ENCODE measurements around the gene FAM222B. TPM values are rescaled to one million over a fixed set of nuclear protein-coding genes. Genes with fewer than 3 reads are reported as not detected.

Gene FAM222B
- total RNA-seq (2012; rRNA removed), result 5.2 and 7.9 TPM in 2 replicates

- no peaks in the 10 kb centered on the region for H3K36me3 ChIP-seq (ENCODE audit: insufficient read depth, low read length)
- no peaks in the 10 kb centered on the region for H3K9me3 ChIP-seq (replicated peaks; ENCODE audit: low read length)
- no peaks in the 10 kb centered on the region for H3K27me3 ChIP-seq (ENCODE audit: control insufficient read depth, insufficient read depth, low read length)
- peak within 1 kb of the TSS; percentile 91 for H3K4me3 ChIP-seq (ENCODE audit: low read length)
- H3K4me1 ChIP-seq (ENCODE audit: control insufficient read depth, insufficient read depth, low read length), result peaks cover 20% of the 10 kb centered on the region
- H3K4me2 ChIP-seq (ENCODE audit: low read length), result peak within 1 kb of the TSS; percentile 91
- peak within 1 kb of the TSS; percentile 89 for H3K9ac ChIP-seq (ENCODE audit: low read depth, low read length)
Observed at GRCh38 chr17:28842282-28843012, at the start of gene FAM222B. FAM222B (minus strand) TSS chr17:28842790; CDS start chr17:28766667, 76,123 bp downstream.

DNA sequence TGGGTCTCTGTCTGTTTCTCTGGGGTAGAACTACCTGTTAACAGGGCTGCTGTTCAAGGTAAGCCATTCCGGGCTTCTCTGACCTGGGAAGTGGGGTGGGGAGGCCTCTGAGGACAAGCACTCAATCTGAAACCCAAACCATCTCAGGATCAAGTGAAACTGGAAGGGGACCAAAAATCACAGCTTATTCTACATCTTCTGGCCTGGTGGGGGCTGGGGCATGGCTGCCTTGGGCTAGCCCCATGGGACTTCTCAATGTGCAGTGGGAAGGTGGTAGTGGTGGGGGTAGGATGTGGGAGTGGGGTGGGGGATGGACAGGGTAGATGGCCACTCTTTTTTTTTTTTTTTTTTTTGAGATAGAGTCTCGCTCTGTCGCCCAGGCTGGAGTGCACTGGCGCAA lies 49.4 kb upstream of the FAM222B start:
- Histone ChIP-seq H3K9me3 (replicated peaks; ENCODE audit: low read length) (no peaks in the 10 kb centered on the region), H3K27me3 (ENCODE audit: control insufficient read depth, insufficient read depth, low read length) (no peaks in the 10 kb centered on the region), H3K36me3 (ENCODE audit: insufficient read depth, low read length) (peaks cover 5% of the 10 kb centered on the region), H3K4me3 (ENCODE audit: low read length) (no peak overlapping the region), H3K4me2 (ENCODE audit: low read length) (no peak overlapping the region), H3K9ac (ENCODE audit: low read depth, low read length) (no peak overlapping the region), H3K4me1 (ENCODE audit: control insufficient read depth, insufficient read depth, low read length) (peaks cover 17% of the 10 kb centered on the region)

DNA sequence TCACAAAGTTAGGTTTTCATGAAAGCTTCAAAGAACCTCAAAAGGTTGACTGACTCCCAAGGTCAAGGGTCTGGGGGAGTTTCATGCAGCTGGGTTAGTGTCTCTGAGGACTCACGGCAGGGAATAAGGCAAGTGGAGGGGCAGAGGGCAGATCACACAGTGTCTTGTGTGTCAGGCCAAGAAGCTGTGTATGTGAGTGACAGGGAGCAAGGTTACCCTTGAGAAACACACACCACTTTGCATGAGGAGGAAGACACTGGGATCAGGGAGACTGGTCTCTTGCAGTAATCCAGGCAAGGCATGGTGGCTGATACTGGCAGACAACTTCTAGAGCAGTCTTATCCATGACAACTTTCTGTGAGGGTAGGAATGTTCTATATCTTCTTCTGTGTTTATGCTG lies 48.6 kb upstream of the FAM222B start:
- H3K27me3 ChIP-seq (ENCODE audit: control insufficient read depth, insufficient read depth, low read length), result no peaks in the 10 kb centered on the region
- H3K4me3 ChIP-seq (ENCODE audit: low read length), result no peak overlapping the region
- no peak overlapping the region for H3K9ac ChIP-seq (ENCODE audit: low read depth, low read length)
- H3K4me1 ChIP-seq (ENCODE audit: control insufficient read depth, insufficient read depth, low read length), result peaks cover 12% of the 10 kb centered on the region
- H3K4me2 ChIP-seq (ENCODE audit: low read length), result no peak overlapping the region
- no peaks in the 10 kb centered on the region for H3K9me3 ChIP-seq (replicated peaks; ENCODE audit: low read length)
- H3K36me3 ChIP-seq (ENCODE audit: insufficient read depth, low read length), result peaks cover 5% of the 10 kb centered on the region

GRCh38 chr17:28889996-28890395 lies 47.4 kb upstream of the FAM222B start:
- H3K36me3 ChIP-seq (ENCODE audit: insufficient read depth, low read length), result peaks cover 5% of the 10 kb centered on the region
- no peaks in the 10 kb centered on the region for H3K27me3 ChIP-seq (ENCODE audit: control insufficient read depth, insufficient read depth, low read length)

GRCh38 chr17:28888832-28889231 lies 46.2 kb upstream of the FAM222B start:
- no peak overlapping the region for H3K4me3 ChIP-seq (ENCODE audit: low read length)
- peaks cover 7% of the 10 kb centered on the region for H3K4me1 ChIP-seq (ENCODE audit: control insufficient read depth, insufficient read depth, low read length)
- H3K4me2 ChIP-seq (ENCODE audit: low read length), result no peak overlapping the region
- H3K36me3 ChIP-seq (ENCODE audit: insufficient read depth, low read length), result peaks cover 11% of the 10 kb centered on the region
- H3K9ac ChIP-seq (ENCODE audit: low read depth, low read length), result no peak overlapping the region
- no peaks in the 10 kb centered on the region for H3K9me3 ChIP-seq (replicated peaks; ENCODE audit: low read length)
- no peaks in the 10 kb centered on the region for H3K27me3 ChIP-seq (ENCODE audit: control insufficient read depth, insufficient read depth, low read length)

More at GRCh38 chr17:28889996-28890395, 47.4 kb upstream of the FAM222B start:
- Histone ChIP-seq H3K9ac (ENCODE audit: low read depth, low read length) (no peak overlapping the region), H3K4me2 (ENCODE audit: low read length) (no peak overlapping the region), H3K4me1 (ENCODE audit: control insufficient read depth, insufficient read depth, low read length) (peaks cover 7% of the 10 kb centered on the region), H3K9me3 (replicated peaks; ENCODE audit: low read length) (no peaks in the 10 kb centered on the region), H3K4me3 (ENCODE audit: low read length) (no peak overlapping the region)

- peaks cover 11% of the 10 kb centered on the region for H3K36me3 ChIP-seq (ENCODE audit: insufficient read depth, low read length)
- no peak overlapping the region for H3K9ac ChIP-seq (ENCODE audit: low read depth, low read length)
- no peaks in the 10 kb centered on the region for H3K9me3 ChIP-seq (replicated peaks; ENCODE audit: low read length)
Observed at GRCh38 chr17:28887871-28888471, 45.4 kb upstream of the FAM222B start.

GRCh38 chr17:28885951-28886350 lies 43.4 kb upstream of the FAM222B start:
- Histone ChIP-seq H3K4me3 (ENCODE audit: low read length) (no peak overlapping the region), H3K4me2 (ENCODE audit: low read length) (no peak overlapping the region), H3K9me3 (replicated peaks; ENCODE audit: low read length) (no peaks in the 10 kb centered on the region), H3K27me3 (ENCODE audit: control insufficient read depth, insufficient read depth, low read length) (no peaks in the 10 kb centered on the region), H3K4me1 (ENCODE audit: control insufficient read depth, insufficient read depth, low read length) (no peaks in the 10 kb centered on the region), H3K36me3 (ENCODE audit: insufficient read depth, low read length) (peaks cover 21% of the 10 kb centered on the region), H3K9ac (ENCODE audit: low read depth, low read length) (no peak overlapping the region)

More at GRCh38 chr17:28887871-28888471, 45.4 kb upstream of the FAM222B start:
- peaks cover 3% of the 10 kb centered on the region for H3K4me1 ChIP-seq (ENCODE audit: control insufficient read depth, insufficient read depth, low read length)
- no peaks in the 10 kb centered on the region for H3K27me3 ChIP-seq (ENCODE audit: control insufficient read depth, insufficient read depth, low read length)
- H3K4me2 ChIP-seq (ENCODE audit: low read length), result no peak overlapping the region
- H3K4me3 ChIP-seq (ENCODE audit: low read length), result no peak overlapping the region

GRCh38 chr17:28885363-28885762 lies 42.8 kb upstream of the FAM222B start:
- no peaks in the 10 kb centered on the region for H3K4me1 ChIP-seq (ENCODE audit: control insufficient read depth, insufficient read depth, low read length)
- peaks cover 26% of the 10 kb centered on the region for H3K36me3 ChIP-seq (ENCODE audit: insufficient read depth, low read length)
- no peaks in the 10 kb centered on the region for H3K27me3 ChIP-seq (ENCODE audit: control insufficient read depth, insufficient read depth, low read length)

DNA sequence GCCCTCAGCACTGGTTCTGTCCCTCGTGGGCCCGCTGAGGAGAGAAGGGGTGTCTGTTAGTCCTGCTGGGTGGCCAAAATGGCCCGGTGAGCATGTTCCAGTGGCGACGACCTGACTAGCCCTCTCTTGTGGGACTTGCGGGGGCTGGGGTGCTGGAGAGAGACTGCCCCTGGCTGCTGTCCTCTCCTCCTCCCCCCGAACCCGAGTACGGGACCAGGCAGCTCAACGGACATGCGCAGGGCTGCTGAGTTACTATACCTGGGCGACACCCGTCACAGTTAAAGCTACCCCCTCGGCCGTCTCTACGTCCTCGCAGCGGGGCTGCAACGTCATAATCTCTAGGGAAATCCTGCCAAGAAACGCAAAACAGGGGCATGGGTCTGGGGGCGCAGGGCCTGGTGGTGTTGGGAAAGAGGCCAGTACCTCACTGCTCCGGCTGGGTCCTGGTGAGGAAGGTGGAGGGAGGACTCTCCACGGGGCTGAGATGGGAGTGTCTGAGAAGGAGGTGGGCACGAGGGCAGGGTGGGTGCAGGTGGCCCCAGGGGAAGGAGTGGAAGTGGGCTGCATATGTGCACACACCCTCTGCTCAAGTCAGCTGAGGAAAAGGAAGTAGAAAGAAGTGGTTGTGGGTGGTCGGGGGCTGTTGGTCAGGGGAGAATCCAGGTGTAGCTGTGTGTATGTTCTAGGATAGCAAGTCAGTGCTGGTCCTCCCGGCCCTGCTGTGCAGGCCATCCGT lies 41.5 kb upstream of the FAM222B start:
- Histone ChIP-seq H3K27me3 (ENCODE audit: control insufficient read depth, insufficient read depth, low read length) (no peaks in the 10 kb centered on the region), H3K4me3 (ENCODE audit: low read length) (no peak overlapping the region), H3K9ac (ENCODE audit: low read depth, low read length) (no peak overlapping the region), H3K4me2 (ENCODE audit: low read length) (no peak overlapping the region), H3K36me3 (ENCODE audit: insufficient read depth, low read length) (peaks cover 37% of the 10 kb centered on the region), H3K9me3 (replicated peaks; ENCODE audit: low read length) (no peaks in the 10 kb centered on the region), H3K4me1 (ENCODE audit: control insufficient read depth, insufficient read depth, low read length) (no peaks in the 10 kb centered on the region)

More at GRCh38 chr17:28885363-28885762, 42.8 kb upstream of the FAM222B start:
- Histone ChIP-seq H3K4me3 (ENCODE audit: low read length) (no peak overlapping the region), H3K9me3 (replicated peaks; ENCODE audit: low read length) (no peaks in the 10 kb centered on the region), H3K4me2 (ENCODE audit: low read length) (no peak overlapping the region), H3K9ac (ENCODE audit: low read depth, low read length) (no peak overlapping the region)

DNA sequence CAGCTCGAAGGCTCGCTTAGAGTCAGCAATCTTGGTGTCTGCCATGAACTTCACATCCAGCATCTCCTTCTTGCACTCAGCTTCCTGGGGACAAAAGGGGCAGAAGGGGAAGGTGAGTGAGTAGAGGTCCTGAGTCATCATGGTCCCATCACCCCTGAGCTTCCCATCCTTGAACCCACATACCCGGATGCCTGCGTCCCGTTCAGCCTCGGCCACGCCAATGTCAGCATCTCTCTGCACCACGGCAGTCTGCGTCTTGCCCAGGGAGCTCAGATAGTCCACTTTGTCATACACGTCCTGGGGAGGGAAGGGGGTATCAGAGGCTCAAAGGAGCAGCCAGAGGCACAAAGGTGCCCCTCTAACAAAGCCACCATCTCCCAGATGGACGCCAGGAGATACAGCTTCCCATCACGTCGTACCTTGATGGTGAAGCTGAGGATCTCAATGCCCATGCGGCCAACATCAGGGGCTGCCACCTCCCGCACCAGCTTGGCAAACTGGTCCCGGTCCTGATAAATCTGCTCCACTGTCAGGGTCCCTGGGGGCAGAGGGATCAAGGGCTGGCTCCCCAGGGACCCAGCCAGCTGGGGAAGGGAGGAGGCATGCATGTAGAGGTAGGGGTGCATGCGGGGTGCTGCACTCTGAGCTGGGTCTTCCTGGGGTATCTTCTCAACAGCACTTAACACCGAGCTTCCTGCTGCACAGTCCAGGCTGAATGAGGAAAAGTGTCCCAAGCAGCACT lies 39.7 kb upstream of the FAM222B start:
- Histone ChIP-seq H3K9me3 (replicated peaks; ENCODE audit: low read length) (no peaks in the 10 kb centered on the region), H3K4me2 (ENCODE audit: low read length) (no peak overlapping the region), H3K9ac (ENCODE audit: low read depth, low read length) (no peak overlapping the region), H3K4me1 (ENCODE audit: control insufficient read depth, insufficient read depth, low read length) (peaks cover 3% of the 10 kb centered on the region), H3K36me3 (ENCODE audit: insufficient read depth, low read length) (peaks cover 36% of the 10 kb centered on the region), H3K4me3 (ENCODE audit: low read length) (no peak overlapping the region), H3K27me3 (ENCODE audit: control insufficient read depth, insufficient read depth, low read length) (no peaks in the 10 kb centered on the region)

- no peaks in the 10 kb centered on the region for H3K9me3 ChIP-seq (replicated peaks; ENCODE audit: low read length)
- peaks cover 33% of the 10 kb centered on the region for H3K36me3 ChIP-seq (ENCODE audit: insufficient read depth, low read length)
- no peak overlapping the region for H3K4me3 ChIP-seq (ENCODE audit: low read length)
- peaks cover 3% of the 10 kb centered on the region for H3K4me1 ChIP-seq (ENCODE audit: control insufficient read depth, insufficient read depth, low read length)
- no peak overlapping the region for H3K4me2 ChIP-seq (ENCODE audit: low read length)
- no peak overlapping the region for H3K9ac ChIP-seq (ENCODE audit: low read depth, low read length)
- no peaks in the 10 kb centered on the region for H3K27me3 ChIP-seq (ENCODE audit: control insufficient read depth, insufficient read depth, low read length)
Observed at GRCh38 chr17:28881533-28882056, 39.0 kb upstream of the FAM222B start.

Data from skeletal muscle satellite cell (primary cell).